Mesodermal cell (in vitro differentiated cells): ENCODE results near the gene PADI6.
"Not testable (repeated sequence)": the region's sequence is repeated elsewhere in the genome, so short reads cannot be mapped to it uniquely, and the experiment has no call there.

Experiments
- H3K27ac ChIP-seq: 2 replicates; pipeline ENCODE4 v1.7.0; 2013; ENCODE audit warnings: mild to moderate bottlenecking, low read depth, low read length, moderate library complexity; ENCODE audit not compliant: severe bottlenecking
- H3K36me3 ChIP-seq: 2 replicates; pipeline ENCODE4 v1.7.1; 2013; ENCODE audit warnings: mild to moderate bottlenecking, low read length, moderate library complexity; ENCODE audit not compliant: control insufficient read depth, insufficient read depth
- H3K4me1 ChIP-seq: one replicate; pipeline ENCODE4 v1.7.1; 2013; ENCODE audit warnings: mild to moderate bottlenecking, low read length; ENCODE audit not compliant: insufficient read depth, control insufficient read depth, poor library complexity, severe bottlenecking
- H3K4me3 ChIP-seq: 2 replicates; pipeline ENCODE4 v1.7.0; 2013; ENCODE audit warnings: low read length, control low read depth, mild to moderate bottlenecking; ENCODE audit not compliant: insufficient read depth, poor library complexity, severe bottlenecking; ENCODE audit errors: extremely low read depth
- H3K9me3 ChIP-seq: 2 replicates; pipeline ENCODE4 v1.7.1; 2013; ENCODE audit warnings: mild to moderate bottlenecking, low read length, moderate library complexity; ENCODE audit not compliant: control insufficient read depth
- WGBS, 2 experiments: methylation state at CpG; one replicate each; pipeline ENCODE4 v1.1.5; 2013; ENCODE audit warnings: missing lambda C conversion rate in 2 of 2; ENCODE audit not compliant: insufficient coverage in 2 of 2; 5-methylcytosine and 5-hydroxymethylcytosine counted together

Gene PADI6

DNA sequence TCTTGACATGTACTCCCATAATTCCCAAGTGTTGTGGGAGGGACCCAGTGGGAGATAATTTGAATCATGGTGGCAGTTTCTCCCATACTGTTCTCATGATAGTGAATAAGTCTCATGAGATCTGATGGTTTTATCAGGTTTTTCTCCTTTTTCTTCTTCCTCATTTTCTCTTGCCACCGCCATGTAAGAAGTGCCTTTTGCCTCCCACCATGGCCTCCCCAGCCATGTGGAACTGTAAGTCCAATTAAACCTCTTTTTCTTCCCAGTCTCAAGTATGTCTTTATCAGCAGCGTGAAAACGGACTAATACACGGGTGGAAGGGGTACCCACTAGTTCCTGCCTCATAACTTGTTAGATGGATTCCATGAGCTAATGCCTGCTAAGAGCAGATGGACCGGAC lies 26.5 kb upstream of the PADI6 start:
- not testable (repeated sequence) for H3K36me3 ChIP-seq, H3K27ac ChIP-seq, H3K4me1 ChIP-seq, H3K4me3 ChIP-seq, H3K9me3 ChIP-seq
- WGBS, 2 experiments: 88 to 96% methylated on average over 4 to 5 of the region's 5 CpGs

DNA sequence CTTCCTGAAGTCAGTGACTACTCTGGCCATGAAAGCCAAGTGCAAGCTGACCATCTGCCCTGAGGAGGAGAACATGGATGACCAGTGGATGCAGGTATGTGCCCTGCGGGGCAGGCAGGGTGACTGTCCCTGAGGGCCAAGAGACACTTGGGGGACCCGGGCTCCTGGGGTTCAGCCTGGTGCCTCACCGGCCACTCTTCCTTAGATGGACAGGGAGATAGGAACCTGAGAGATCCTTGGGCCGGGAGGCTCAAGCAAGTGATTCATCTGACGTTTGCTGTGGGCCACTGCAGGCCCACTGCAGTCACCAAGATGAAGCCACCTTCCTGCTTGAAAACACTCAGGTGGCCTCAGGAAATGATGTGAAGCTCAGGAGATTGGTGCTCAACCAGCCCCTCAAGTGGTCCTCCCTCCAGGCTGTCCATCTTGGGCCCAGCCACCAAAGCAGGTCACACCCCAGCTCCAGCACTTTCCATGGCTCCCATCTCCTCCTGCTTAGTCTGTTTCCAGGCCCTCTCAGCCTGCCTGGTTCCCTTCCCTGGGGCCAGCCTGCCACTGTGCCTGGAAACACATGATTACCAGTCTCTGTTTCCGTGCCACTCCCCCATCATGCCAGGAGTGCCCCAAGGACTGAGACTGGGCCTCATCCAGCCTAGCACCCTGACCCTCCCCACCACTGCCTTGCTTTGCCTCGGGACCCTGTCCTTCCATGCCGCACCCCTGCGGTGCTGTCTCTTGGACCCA lies 25.8 kb upstream of the PADI6 start:
- H3K27ac ChIP-seq: no peak overlapping the region
- no peak overlapping the region for H3K4me3 ChIP-seq
- no peaks in the 10 kb centered on the region for H3K9me3 ChIP-seq
- WGBS, 2 experiments: 79 to 86% methylated on average over 8 to 9 of the region's 9 CpGs
- H3K36me3 ChIP-seq: no peaks in the 10 kb centered on the region
- H3K4me1 ChIP-seq: no peaks in the 10 kb centered on the region

DNA sequence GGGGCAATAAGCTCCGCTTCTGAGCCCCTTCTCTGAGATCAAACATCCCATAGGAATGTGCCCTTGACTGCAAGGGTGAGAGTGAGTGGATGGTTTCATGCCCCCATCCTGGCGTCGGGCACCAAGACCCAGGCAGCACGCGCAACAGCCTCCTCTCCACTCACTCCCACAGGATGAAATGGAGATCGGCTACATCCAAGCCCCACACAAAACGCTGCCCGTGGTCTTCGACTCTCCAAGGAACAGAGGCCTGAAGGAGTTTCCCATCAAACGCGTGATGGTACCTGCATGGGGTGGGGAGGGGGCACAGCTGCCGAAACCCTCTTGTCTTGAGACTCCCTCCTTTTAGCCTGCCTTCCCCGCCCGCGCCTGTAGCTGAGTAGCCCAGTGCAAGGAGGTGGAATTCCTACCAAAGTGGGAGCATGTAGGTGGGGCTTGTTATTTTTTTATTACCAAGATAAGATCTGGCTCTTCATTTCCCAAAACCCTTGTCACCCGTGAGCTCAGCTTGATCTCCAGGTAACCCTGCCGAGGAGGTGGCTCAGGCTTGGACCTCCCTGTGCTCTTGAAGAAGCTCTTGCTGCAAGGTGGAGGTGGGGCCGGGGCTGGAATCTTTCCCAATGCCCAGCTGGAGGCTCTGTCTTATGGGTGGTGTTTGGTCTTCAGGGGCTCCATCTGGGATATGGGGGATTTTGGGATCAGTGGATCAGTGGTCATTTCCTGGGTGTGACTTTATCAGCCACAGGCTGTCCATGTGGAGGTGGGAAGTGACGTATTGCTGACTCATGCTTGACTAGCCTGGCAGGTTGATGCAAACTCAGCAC lies 24.0 kb upstream of the PADI6 start:
- Histone ChIP-seq H3K9me3 (no peaks in the 10 kb centered on the region), H3K4me1 (no peaks in the 10 kb centered on the region), H3K36me3 (no peaks in the 10 kb centered on the region), H3K27ac (no peak overlapping the region), H3K4me3 (no peak overlapping the region)
- 73 to 90% methylated on average over 3 to 7 of the region's 19 CpGs for WGBS, 2 experiments

DNA sequence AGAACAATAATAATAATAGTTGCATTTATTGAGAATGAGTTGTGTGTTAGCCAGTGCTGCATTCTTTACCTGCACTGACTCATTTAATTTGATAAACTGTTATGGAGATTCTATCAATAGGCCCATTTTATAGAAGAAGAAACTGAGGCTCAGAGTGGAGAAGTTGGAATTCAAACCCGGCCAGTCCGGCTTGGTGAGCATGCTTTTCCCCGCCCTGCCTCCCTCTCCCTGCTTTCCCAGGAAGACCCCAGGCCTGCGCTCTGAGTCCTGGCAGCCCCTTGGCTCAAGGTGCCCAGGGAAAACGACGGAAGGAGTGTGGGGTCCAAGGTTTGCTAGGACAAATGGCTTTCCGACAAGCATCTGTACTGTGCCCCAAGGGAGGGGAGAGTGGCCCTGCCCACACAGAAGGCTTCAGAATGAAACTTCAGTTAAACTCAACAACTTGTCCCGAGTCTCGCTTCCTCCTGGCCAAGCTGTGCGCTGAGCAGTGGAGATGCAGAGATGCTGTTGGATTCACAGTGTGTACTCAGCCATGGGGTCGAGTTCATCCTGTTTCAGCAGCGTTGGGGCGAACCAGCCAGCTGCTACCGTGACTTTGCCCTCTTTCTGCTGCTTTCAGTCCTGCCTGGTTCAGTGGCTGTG lies 23.3 kb upstream of the PADI6 start:
- no peak overlapping the region for H3K27ac ChIP-seq
- H3K9me3 ChIP-seq: no peaks in the 10 kb centered on the region
- H3K4me3 ChIP-seq: no peak overlapping the region
- H3K36me3 ChIP-seq: no peaks in the 10 kb centered on the region
- H3K4me1 ChIP-seq: no peaks in the 10 kb centered on the region
- 81 to 83% methylated on average over 14 of the region's 14 CpGs for WGBS, 2 experiments

DNA sequence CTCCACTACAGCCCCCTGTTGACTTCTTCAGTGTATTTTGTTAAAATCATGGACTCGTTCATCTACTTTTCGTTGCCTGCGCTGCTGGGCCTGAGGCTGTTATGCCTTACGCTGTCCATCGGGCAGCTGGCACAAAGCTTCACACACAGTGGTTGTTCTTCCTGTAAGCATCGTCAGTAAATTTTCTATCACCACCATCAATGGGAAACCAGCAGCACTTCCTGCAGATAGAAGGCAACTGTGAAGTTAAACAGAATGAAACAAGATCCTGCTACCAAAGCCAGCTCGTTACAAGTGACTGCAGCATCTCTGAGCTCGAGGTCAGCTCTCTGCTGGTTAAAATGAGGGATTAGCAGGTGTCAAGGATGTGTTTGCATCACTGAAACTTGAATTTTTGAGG lies 21.9 kb upstream of the PADI6 start:
- Histone ChIP-seq H3K9me3 (no peaks in the 10 kb centered on the region), H3K4me3 (no peak overlapping the region), H3K27ac (no peak overlapping the region), H3K4me1 (no peaks in the 10 kb centered on the region), H3K36me3 (no peaks in the 10 kb centered on the region)
- WGBS, 2 experiments: no CpG with 5 or more reads among the region's 8 CpGs

- Histone ChIP-seq H3K36me3 (no peaks in the 10 kb centered on the region), H3K4me1 (no peaks in the 10 kb centered on the region), H3K4me3 (no peak overlapping the region), H3K27ac (no peak overlapping the region), H3K9me3 (no peaks in the 10 kb centered on the region)
- 80 to 94% methylated on average over 2 of the region's 7 CpGs for whole genome bisulfite sequencing, 2 experiments
These were observed 21.0 kb upstream of the PADI6 start for GRCh38 chr1:17350928-17351446.

- 91 to 94% methylated on average over 5 to 6 of the region's 8 CpGs for WGBS, 2 experiments
These were observed 20.2 kb upstream of the PADI6 start for GRCh38 chr1:17351598-17352324.

GRCh38 chr1:17352419-17352909 lies 19.5 kb upstream of the PADI6 start:
- Histone ChIP-seq H3K4me3 (no peak overlapping the region), H3K4me1 (no peaks in the 10 kb centered on the region), H3K9me3 (no peaks in the 10 kb centered on the region), H3K27ac (no peak overlapping the region), H3K36me3 (no peaks in the 10 kb centered on the region)
- 80% methylated on average over 8 of the region's 8 CpGs for WGBS, 2 experiments

More at GRCh38 chr1:17351598-17352324, 20.2 kb upstream of the PADI6 start:
- no peaks in the 10 kb centered on the region for H3K9me3 ChIP-seq
- no peaks in the 10 kb centered on the region for H3K36me3 ChIP-seq
- H3K27ac ChIP-seq: no peak overlapping the region
- H3K4me3 ChIP-seq: no peak overlapping the region
- H3K4me1 ChIP-seq: no peaks in the 10 kb centered on the region

DNA sequence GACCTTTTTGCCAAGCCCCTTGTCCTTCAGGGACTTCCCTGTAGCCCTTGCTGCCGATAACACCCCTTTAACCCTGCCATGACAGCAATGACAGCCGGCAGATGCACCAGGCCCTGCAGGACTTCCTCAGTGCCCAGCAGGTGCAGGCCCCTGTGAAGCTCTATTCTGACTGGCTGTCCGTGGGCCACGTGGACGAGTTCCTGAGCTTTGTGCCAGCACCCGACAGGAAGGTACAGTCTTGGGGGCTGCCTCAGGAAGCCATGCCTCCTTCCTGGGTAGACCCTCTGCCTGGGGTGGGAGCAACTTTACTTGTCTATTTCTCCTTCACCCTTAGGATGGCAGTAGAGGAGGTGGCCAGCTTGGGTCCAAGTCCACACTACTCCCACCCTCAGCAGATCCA lies 16.1 kb upstream of the PADI6 start:
- Histone ChIP-seq H3K4me3 (no peak overlapping the region), H3K36me3 (no peaks in the 10 kb centered on the region), H3K9me3 (no peaks in the 10 kb centered on the region), H3K4me1 (no peaks in the 10 kb centered on the region), H3K27ac (no peak overlapping the region)
- 83 to 87% methylated on average over 6 of the region's 6 CpGs for WGBS, 2 experiments

GRCh38 chr1:17356387-17357026 lies 15.5 kb upstream of the PADI6 start:
- no peaks in the 10 kb centered on the region for H3K4me1 ChIP-seq
- no peak overlapping the region for H3K27ac ChIP-seq
- no peak overlapping the region for H3K4me3 ChIP-seq
- no peaks in the 10 kb centered on the region for H3K36me3 ChIP-seq
- 77 to 79% methylated on average over 9 to 12 of the region's 12 CpGs for WGBS, 2 experiments
- H3K9me3 ChIP-seq: no peaks in the 10 kb centered on the region
